HepG2 (cell line): ENCODE measurements around the gene FXYD1. TPM values are rescaled to one million over a fixed set of nuclear protein-coding genes. Genes with fewer than 3 reads are reported as not detected.

ENCODE experiments used
- ATAC-seq: fragments of 200-7000 bp; cut with Tn5 transposase; 3 replicates; pipeline ENCODE4 v1.9.1; 2020; ENCODE audit warnings: mild to moderate bottlenecking, moderate library complexity
- BruUV-seq: library from RNA; stranded (reverse); fragments of 400-500 nt; replicated peaks from 2 replicates; lab custom pipeline; 2021; lab: Mats Ljungman, UMichigan
- CTCF ChIA-PET: fragments of 300-600 bp; formaldehyde crosslinking; extraction: SDS; loops from one replicate; lab custom pipeline; 2021; ENCODE audit warnings: low total read pairs, inconsistent platforms, low intra/inter-chr PET ratio; lab: Yijun Ruan, JAX
- POLR2A ChIA-PET: fragments of 350-600 bp; sonication (Branson Sonifier 250); formaldehyde crosslinking; loops from one replicate; lab custom pipeline; 2020; ENCODE audit warnings: antibody characterized with exemption, inconsistent platforms; lab: Yijun Ruan, JAX
- DNase-seq: peaks from one replicate; pipeline ENCODE4 v3.0.0-alpha.2; 2015; ENCODE audit warnings: low spot score
- FAIRE-seq: peaks from 3 replicates; lab custom pipeline; 2011; peaks lifted over from hg19 to GRCh38; lab: Jason Lieb, UNC
- H2AFZ ChIP-seq: one replicate; pipeline ENCODE4 v1.6.1; 2011; ENCODE audit warnings: low read length, inconsistent platforms
- H3K27ac ChIP-seq: fragments of 300-600 bp; 3 replicates; pipeline ENCODE4 v1.8.0; 2011; ENCODE audit warnings: mixed run types, mild to moderate bottlenecking, mixed read lengths, low read length, inconsistent platforms; ENCODE audit not compliant: insufficient read depth; ENCODE audit errors: extremely low read length
- H3K27me3 ChIP-seq, 2 experiments: fragments of 200-600 bp in 1 of 2; 2 replicates in 1 of 2; 3 replicates in 1 of 2; pipeline versions ENCODE4 v1.6.0 to v1.8.0; 2011; ENCODE audit warnings: low read length in 2 of 2, mild to moderate bottlenecking in 2 of 2, moderate library complexity in 2 of 2, inconsistent platforms in 1 of 2; ENCODE audit not compliant: insufficient read depth in 2 of 2, control insufficient read depth in 1 of 2
- H3K36me3 ChIP-seq, 2 experiments: fragments of 200-600 bp in 1 of 2; replicated peaks in 1 of 2; 2 replicates in 1 of 2; 3 replicates in 1 of 2; pipeline versions ENCODE4 v1.5.1 to v1.8.0; 2011; ENCODE audit warnings: low read length in 2 of 2, inconsistent platforms in 1 of 2; ENCODE audit not compliant: insufficient read depth in 2 of 2, control insufficient read depth in 1 of 2
- H3K4me1 ChIP-seq: 2 replicates; pipeline ENCODE4 v1.5.1; 2012; ENCODE audit warnings: low read length, inconsistent platforms; ENCODE audit not compliant: insufficient read depth
- H3K4me2 ChIP-seq: 2 replicates; pipeline ENCODE4 v1.6.0; 2011; ENCODE audit warnings: low read depth, low read length, inconsistent platforms
- H3K4me3 ChIP-seq, 3 experiments: fragments of 200-600 bp in 1 of 3; sonication (generic), shearing (Covaris generic) in 1 of 3; replicated peaks in 1 of 3; 2 replicates each; pipeline ENCODE4 v1.5.1; 2011 to 2016; ENCODE audit warnings: low read length in 3 of 3, inconsistent platforms in 2 of 3, low read depth in 2 of 3, mild to moderate bottlenecking in 2 of 3, control low read depth in 1 of 3, mixed read lengths in 1 of 3; ENCODE audit not compliant: insufficient read depth in 1 of 3
- H3K79me2 ChIP-seq: one replicate; pipeline ENCODE4 v1.6.1; 2011; ENCODE audit warnings: low read length, inconsistent platforms; ENCODE audit not compliant: insufficient read depth
- H3K9ac ChIP-seq: 2 replicates; pipeline ENCODE4 v1.6.0; 2011; ENCODE audit warnings: mild to moderate bottlenecking, low read depth, low read length, inconsistent platforms; ENCODE audit not compliant: insufficient read depth
- H3K9me3 ChIP-seq: 2 replicates; pipeline ENCODE4 v1.5.1; 2012; ENCODE audit warnings: mild to moderate bottlenecking, low read length
- H4K20me1 ChIP-seq: 2 replicates; pipeline ENCODE4 v1.6.0; 2011; ENCODE audit warnings: inconsistent platforms, mild to moderate bottlenecking, low read length, moderate library complexity; ENCODE audit not compliant: insufficient read depth
- ARNTL ChIP-seq: sonication (generic); formaldehyde crosslinking; IDR thresholded peaks from 2 replicates; pipeline ENCODE4 v1.4.0; 2020; ENCODE audit warnings: mild to moderate bottlenecking, missing genetic modification reagents
- GTF2F1 ChIP-seq: fragments of 150-350 bp; IDR thresholded peaks from 2 replicates; pipeline ENCODE4 v1.6.1; 2014; ENCODE audit warnings: low read length
- NR2F6 ChIP-seq, 2 experiments: IDR thresholded peaks; 2 replicates each; pipeline ENCODE4 v1.6.1; 2016; ENCODE audit warnings: antibody characterized with exemption in 1 of 2, mild to moderate bottlenecking in 1 of 2
- RBFOX2 ChIP-seq: fragments of 200-400 bp; formaldehyde crosslinking; IDR thresholded peaks from 2 replicates; pipeline ENCODE4 v1.6.1; 2017; ENCODE audit warnings: low read depth, mild to moderate bottlenecking, low read length
- RCOR2 ChIP-seq: IDR thresholded peaks from 2 replicates; pipeline ENCODE4 v1.6.1; 2016; ENCODE audit warnings: missing biosample characterization, missing genetic modification reagents
- SALL1 ChIP-seq: sonication (generic); formaldehyde crosslinking; IDR thresholded peaks from 2 replicates; pipeline ENCODE4 v1.8.0; 2022; ENCODE audit warnings: mild to moderate bottlenecking, missing genetic modification reagents
- SOX5 ChIP-seq: IDR thresholded peaks from 2 replicates; pipeline ENCODE4 v1.6.1; 2016; ENCODE audit warnings: borderline replicate concordance
- ZKSCAN5 ChIP-seq: sonication (generic); formaldehyde crosslinking; IDR thresholded peaks from 2 replicates; pipeline ENCODE4 v1.5.1; 2020; ENCODE audit warnings: mild to moderate bottlenecking, missing genetic modification reagents
- ZNF441 ChIP-seq: sonication (generic); formaldehyde crosslinking; IDR thresholded peaks from 2 replicates; pipeline ENCODE4 v1.7.0; 2021; ENCODE audit warnings: missing genetic modification reagents, borderline replicate concordance
- ZSCAN12 ChIP-seq: sonication (generic); formaldehyde crosslinking; IDR thresholded peaks from 2 replicates; pipeline ENCODE4 v1.9.0; 2021; ENCODE audit warnings: mild to moderate bottlenecking, missing genetic modification reagents
- ZSCAN30 ChIP-seq: sonication (generic); formaldehyde crosslinking; IDR thresholded peaks from 2 replicates; pipeline ENCODE4 v1.5.0; 2020; ENCODE audit warnings: mild to moderate bottlenecking, missing genetic modification reagents
- WGBS: methylation state at CpG from one replicate; pipeline ENCODE4 v1.1.6; 2017; ENCODE audit warnings: low lambda C conversion rate; 5-methylcytosine and 5-hydroxymethylcytosine counted together
- in situ Hi-C: cut with HindIII; loops from 2 replicates; pipeline ENCODE4 v1.10.0; 2017; ENCODE audit warnings: low pct_unique_long_range_greater_than_20kb; ENCODE audit not compliant: extremely low pct_ligation_motif_present
- intact Hi-C: fragments of 100-400 bp; cut with micrococcal nuclease; formaldehyde crosslinking; loops from one replicate; pipeline ENCODE4 v1.10.0; 2022; ENCODE audit not compliant: unreplicated experiment
- polyA plus RNA-seq, 8 experiments: library from polyadenylated mRNA; depleted of rRNA in 3 of 8; stranded (reverse) in 7 of 8; unstranded in 1 of 8; fragments of >200 nt; fragmentation: Illumina TruSeq in 4 of 8; extraction: Trizol in 4 of 8; gene quantifications; 2 replicates each; pipeline versions ENCODE4 v1.2.1 to v1.2.3, GENCODE V29; 2011 to 2016; ENCODE audit warnings: low read depth in 4 of 8, missing spikeins in 1 of 8, mixed read lengths in 1 of 8; ENCODE audit not compliant: insufficient read depth in 1 of 8
- total RNA-seq, 5 experiments: library from RNA; depleted of rRNA; stranded (reverse); fragments of >200 nt; fragmentation: Illumina TruSeq; extraction: Trizol; gene quantifications; 2 replicates each; pipeline ENCODE4 v1.2.3, GENCODE V29; 2016; ENCODE audit warnings: low read depth in 1 of 5
- TF ChIP-seq, protein P1 (sequence below): IDR thresholded peaks from 2 replicates; pipeline ENCODE4 v1.6.1; 2016; ENCODE audit warnings: mild to moderate bottlenecking
- TF ChIP-seq, protein P2 (sequence below): sonication (generic); formaldehyde crosslinking; IDR thresholded peaks from 2 replicates; pipeline ENCODE4 v1.4.0; 2020; ENCODE audit warnings: missing genetic modification reagents
- TF ChIP-seq, protein P3 (sequence below): sonication (generic); formaldehyde crosslinking; IDR thresholded peaks from 2 replicates; pipeline ENCODE4 v1.4.0; 2020; ENCODE audit warnings: missing genetic modification reagents, borderline replicate concordance

Gene FXYD1
- total and polyA plus RNA-seq, 2 of the 13 experiments (the other 11 are each of a cell fraction or from before 2014, with no cell fraction given): 31.2 TPM; not detected in 1

DNA sequence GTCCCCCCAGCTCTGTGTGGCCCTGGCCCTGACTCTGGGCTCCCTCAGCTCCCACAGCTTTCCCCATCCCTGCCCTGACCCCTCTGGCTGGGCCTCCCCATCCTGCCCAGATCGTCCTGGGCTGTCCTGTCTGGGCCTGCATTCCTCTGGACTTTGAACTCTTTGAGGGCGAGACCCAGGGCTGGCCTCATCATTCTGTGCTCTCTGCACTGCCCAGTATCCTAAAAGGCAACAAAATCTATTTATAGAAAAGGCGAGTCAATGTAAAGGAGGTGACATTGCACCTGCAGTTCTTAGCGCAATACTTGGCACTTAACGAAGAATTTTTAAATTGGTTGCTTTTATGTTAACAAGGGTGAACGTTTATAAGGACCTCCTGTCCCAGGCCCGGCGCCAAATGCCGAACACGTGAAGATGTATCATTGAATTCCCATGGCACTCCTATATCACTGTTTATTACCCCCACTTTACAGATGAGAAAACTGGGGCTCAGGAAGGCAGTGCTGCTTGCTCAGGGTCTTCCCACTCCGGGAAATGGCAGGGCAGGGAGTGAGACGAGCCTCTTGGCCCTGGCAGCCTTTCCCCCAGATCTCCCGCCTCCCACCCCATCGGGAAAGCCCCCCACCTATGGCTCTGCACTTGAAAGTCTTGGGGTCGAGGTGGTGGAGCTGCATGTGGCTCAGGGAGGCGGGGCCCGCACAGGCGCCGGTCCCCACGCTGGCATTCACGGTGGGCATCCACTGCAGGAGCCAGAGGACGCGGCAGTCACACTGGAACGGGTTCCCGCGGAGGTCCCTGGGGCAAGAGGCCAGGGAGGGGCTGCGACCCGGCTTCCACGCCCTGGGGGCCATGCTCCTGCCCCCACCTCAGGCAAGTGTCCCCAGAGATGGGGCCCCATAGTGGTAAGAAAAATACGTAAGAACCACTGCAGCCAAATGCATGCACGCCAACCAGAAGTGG, 7.6 kb upstream of the FXYD1 start:
- FAIRE-seq (peak; percentile 50), ATAC-seq (peak; percentile 87), DNase-seq (peak; percentile 43)
- BruUV-seq: no TSS peak
- Histone ChIP-seq H3K4me3 (peak overlapping the region in 1 of 3 experiments; percentile 25; a peak in 1 of 6 replicates), H3K9me3 (no peaks in the 10 kb centered on the region), H3K27me3 (no peaks in the 10 kb centered on the region), H3K4me1 (peaks cover 89% of the 10 kb centered on the region), H3K36me3 (no peaks in the 10 kb centered on the region), H4K20me1 (no peaks in the 10 kb centered on the region), H2AFZ (no peak overlapping the region), H3K27ac (peak overlapping the region; percentile 72), H3K4me2 (peak overlapping the region; percentile 60), H3K9ac (no peak overlapping the region), H3K79me2 (no peaks in the 10 kb centered on the region)
- in situ Hi-C loops: no loop called here
- 48% methylated on average over 17 of the region's 31 CpGs for WGBS
- CTCF ChIA-PET: interaction anchor here (0.6 kb wide), 1 partner anchor 64 kb away, joined by 3 read pairs; no protein-coding TSS in a partner anchor
- intact Hi-C loops: no loop called here
- POLR2A ChIA-PET: no interaction called here
- TF ChIP-seq ZSCAN30 (no peak), NR2F6 (IDR thresholded peaks at IDR 0.05) (peak; percentile 62), NR2F6 (CRISPR knock-in tag; IDR thresholded peaks at IDR 0.05) (peak; percentile 86), ZSCAN12 (CRISPR knock-in tag) (0 out of 2 replicates have a peak, but pooled peaks have one; percentile 40), SOX5 (CRISPR knock-in tag) (peak; percentile 65; the same call in 1 of the 2 replicates), ZKSCAN5 (CRISPR knock-in tag) (peak; percentile 91), RCOR2 (peak; percentile 56; the same call in 1 of the 2 replicates), ZNF441 (CRISPR knock-in tag) (0 out of 2 replicates have a peak, but pooled peaks have one; percentile 8), RBFOX2 (peak; percentile 43), ARNTL (CRISPR knock-in tag) (0 out of 2 replicates have a peak, but pooled peaks have one; percentile 49), SALL1 (CRISPR knock-in tag) (peak; percentile 77), GTF2F1 (no peak)
- TF ChIP-seq, protein P1, sequence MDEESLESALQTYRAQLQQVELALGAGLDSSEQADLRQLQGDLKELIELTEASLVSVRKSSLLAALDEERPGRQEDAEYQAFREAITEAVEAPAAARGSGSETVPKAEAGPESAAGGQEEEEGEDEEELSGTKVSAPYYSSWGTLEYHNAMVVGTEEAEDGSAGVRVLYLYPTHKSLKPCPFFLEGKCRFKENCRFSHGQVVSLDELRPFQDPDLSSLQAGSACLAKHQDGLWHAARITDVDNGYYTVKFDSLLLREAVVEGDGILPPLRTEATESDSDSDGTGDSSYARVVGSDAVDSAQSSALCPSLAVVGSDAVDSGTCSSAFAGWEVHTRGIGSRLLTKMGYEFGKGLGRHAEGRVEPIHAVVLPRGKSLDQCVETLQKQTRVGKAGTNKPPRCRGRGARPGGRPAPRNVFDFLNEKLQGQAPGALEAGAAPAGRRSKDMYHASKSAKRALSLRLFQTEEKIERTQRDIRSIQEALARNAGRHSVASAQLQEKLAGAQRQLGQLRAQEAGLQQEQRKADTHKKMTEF: peak; percentile 60
- TF ChIP-seq, protein P2, sequence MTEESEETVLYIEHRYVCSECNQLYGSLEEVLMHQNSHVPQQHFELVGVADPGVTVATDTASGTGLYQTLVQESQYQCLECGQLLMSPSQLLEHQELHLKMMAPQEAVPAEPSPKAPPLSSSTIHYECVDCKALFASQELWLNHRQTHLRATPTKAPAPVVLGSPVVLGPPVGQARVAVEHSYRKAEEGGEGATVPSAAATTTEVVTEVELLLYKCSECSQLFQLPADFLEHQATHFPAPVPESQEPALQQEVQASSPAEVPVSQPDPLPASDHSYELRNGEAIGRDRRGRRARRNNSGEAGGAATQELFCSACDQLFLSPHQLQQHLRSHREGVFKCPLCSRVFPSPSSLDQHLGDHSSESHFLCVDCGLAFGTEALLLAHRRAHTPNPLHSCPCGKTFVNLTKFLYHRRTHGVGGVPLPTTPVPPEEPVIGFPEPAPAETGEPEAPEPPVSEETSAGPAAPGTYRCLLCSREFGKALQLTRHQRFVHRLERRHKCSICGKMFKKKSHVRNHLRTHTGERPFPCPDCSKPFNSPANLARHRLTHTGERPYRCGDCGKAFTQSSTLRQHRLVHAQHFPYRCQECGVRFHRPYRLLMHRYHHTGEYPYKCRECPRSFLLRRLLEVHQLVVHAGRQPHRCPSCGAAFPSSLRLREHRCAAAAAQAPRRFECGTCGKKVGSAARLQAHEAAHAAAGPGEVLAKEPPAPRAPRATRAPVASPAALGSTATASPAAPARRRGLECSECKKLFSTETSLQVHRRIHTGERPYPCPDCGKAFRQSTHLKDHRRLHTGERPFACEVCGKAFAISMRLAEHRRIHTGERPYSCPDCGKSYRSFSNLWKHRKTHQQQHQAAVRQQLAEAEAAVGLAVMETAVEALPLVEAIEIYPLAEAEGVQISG: peak; percentile 48; the same call in 1 of the 2 replicates
- TF ChIP-seq, protein P3, sequence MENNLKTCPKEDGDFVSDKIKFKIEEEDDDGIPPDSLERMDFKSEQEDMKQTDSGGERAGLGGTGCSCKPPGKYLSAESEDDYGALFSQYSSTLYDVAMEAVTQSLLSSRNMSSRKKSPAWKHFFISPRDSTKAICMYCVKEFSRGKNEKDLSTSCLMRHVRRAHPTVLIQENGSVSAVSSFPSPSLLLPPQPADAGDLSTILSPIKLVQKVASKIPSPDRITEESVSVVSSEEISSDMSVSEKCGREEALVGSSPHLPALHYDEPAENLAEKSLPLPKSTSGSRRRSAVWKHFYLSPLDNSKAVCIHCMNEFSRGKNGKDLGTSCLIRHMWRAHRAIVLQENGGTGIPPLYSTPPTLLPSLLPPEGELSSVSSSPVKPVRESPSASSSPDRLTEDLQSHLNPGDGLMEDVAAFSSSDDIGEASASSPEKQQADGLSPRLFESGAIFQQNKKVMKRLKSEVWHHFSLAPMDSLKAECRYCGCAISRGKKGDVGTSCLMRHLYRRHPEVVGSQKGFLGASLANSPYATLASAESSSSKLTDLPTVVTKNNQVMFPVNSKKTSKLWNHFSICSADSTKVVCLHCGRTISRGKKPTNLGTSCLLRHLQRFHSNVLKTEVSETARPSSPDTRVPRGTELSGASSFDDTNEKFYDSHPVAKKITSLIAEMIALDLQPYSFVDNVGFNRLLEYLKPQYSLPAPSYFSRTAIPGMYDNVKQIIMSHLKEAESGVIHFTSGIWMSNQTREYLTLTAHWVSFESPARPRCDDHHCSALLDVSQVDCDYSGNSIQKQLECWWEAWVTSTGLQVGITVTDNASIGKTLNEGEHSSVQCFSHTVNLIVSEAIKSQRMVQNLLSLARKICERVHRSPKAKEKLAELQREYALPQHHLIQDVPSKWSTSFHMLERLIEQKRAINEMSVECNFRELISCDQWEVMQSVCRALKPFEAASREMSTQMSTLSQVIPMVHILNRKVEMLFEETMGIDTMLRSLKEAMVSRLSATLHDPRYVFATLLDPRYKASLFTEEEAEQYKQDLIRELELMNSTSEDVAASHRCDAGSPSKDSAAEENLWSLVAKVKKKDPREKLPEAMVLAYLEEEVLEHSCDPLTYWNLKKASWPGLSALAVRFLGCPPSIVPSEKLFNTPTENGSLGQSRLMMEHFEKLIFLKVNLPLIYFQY: peak; percentile 88; the same call in 1 of the 2 replicates
